Keratinocyte (primary cell): ENCODE results near the gene SMARCD1. TPM values are rescaled to one million over a fixed set of nuclear protein-coding genes. Genes with fewer than 3 reads are reported as not detected.

Source experiments
- DNase-seq: peaks from one replicate; pipeline ENCODE4 v3.0.0-alpha.2; 2011; ENCODE audit warnings: low read depth, missing footprints, low spot score
- FAIRE-seq: peaks from 2 replicates; lab custom pipeline; 2011; peaks lifted over from hg19 to GRCh38; lab: Jason Lieb, UNC
- H2AFZ ChIP-seq: 2 replicates; pipeline ENCODE4 v1.6.0; 2012; ENCODE audit warnings: low read length, control low read depth, inconsistent platforms; ENCODE audit not compliant: control insufficient read depth
- H3K27ac ChIP-seq: 2 replicates; pipeline ENCODE4 v1.5.1; 2011; ENCODE audit warnings: low read length; ENCODE audit not compliant: control insufficient read depth, insufficient read depth
- H3K27me3 ChIP-seq: 3 replicates; pipeline ENCODE4 v1.6.0; 2011; ENCODE audit warnings: low read length; ENCODE audit not compliant: control insufficient read depth, insufficient read depth; ENCODE audit errors: extremely low read depth
- H3K36me3 ChIP-seq, 2 experiments: 2 replicates in 1 of 2; 3 replicates in 1 of 2; pipeline ENCODE4 v1.5.1; 2011; ENCODE audit warnings: low read length in 2 of 2, mild to moderate bottlenecking in 1 of 2; ENCODE audit not compliant: control insufficient read depth in 2 of 2, insufficient read depth in 2 of 2; ENCODE audit errors: extremely low read depth in 1 of 2
- H3K4me1 ChIP-seq: 3 replicates; pipeline ENCODE4 v1.5.1; 2011; ENCODE audit warnings: low read length; ENCODE audit not compliant: control insufficient read depth, insufficient read depth; ENCODE audit errors: extremely low read depth
- H3K4me2 ChIP-seq: 3 replicates; pipeline ENCODE4 v1.6.0; 2011; ENCODE audit warnings: low read depth, low read length; ENCODE audit not compliant: control insufficient read depth, insufficient read depth; ENCODE audit errors: extremely low read depth
- H3K4me3 ChIP-seq, 3 experiments: fragments of 200-600 bp in 1 of 3; sonication (generic) in 1 of 3; 2 replicates in 2 of 3; 3 replicates in 1 of 3; pipeline ENCODE4 v1.5.1; 2011 to 2016; ENCODE audit warnings: low read length in 3 of 3, mild to moderate bottlenecking in 3 of 3, control low read depth in 2 of 3, inconsistent platforms in 1 of 3, low read depth in 1 of 3, mixed read lengths in 1 of 3, mixed run types in 1 of 3, moderate library complexity in 1 of 3; ENCODE audit not compliant: control insufficient read depth in 2 of 3, insufficient read depth in 2 of 3; ENCODE audit errors: extremely low read depth in 1 of 3
- H3K79me2 ChIP-seq: 2 replicates; pipeline ENCODE4 v1.6.0; 2012; ENCODE audit warnings: low read length; ENCODE audit not compliant: control insufficient read depth, insufficient read depth
- H3K9ac ChIP-seq: 3 replicates; pipeline ENCODE4 v1.6.0; 2011; ENCODE audit warnings: low read length; ENCODE audit not compliant: control insufficient read depth, insufficient read depth; ENCODE audit errors: extremely low read depth
- H3K9me1 ChIP-seq: 3 replicates; pipeline ENCODE4 v1.6.0; 2011; ENCODE audit warnings: low read length; ENCODE audit not compliant: control insufficient read depth, insufficient read depth; ENCODE audit errors: extremely low read depth
- H3K9me3 ChIP-seq: 2 replicates; pipeline ENCODE4 v1.5.1; 2012; ENCODE audit warnings: low read depth, low read length; ENCODE audit not compliant: control insufficient read depth
- H4K20me1 ChIP-seq: 3 replicates; pipeline ENCODE4 v1.6.0; 2011; ENCODE audit warnings: low read length; ENCODE audit not compliant: control insufficient read depth, insufficient read depth; ENCODE audit errors: extremely low read depth
- EZH2 ChIP-seq: IDR thresholded peaks from one replicate; pipeline ENCODE4 v1.6.1; 2012; ENCODE audit warnings: inconsistent platforms, mild to moderate bottlenecking, low read length, moderate library complexity
- dilution Hi-C: fragments of 300-500 bp; cut with MboI; formaldehyde crosslinking; loops from one replicate; pipeline ENCODE4 v1.7.0; 2020; ENCODE audit warnings: low sequenced_read_pairs; ENCODE audit not compliant: extremely low pct_ligation_motif_present
- polyA plus RNA-seq, 5 experiments: library from polyadenylated mRNA; depleted of rRNA in 3 of 5; stranded (reverse) in 3 of 5; stranded (forward) in 1 of 5; unstranded in 1 of 5; fragments of >200 nt; gene quantifications; 1 replicate in 1 of 5; 2 replicates in 3 of 5; 3 replicates in 1 of 5; pipeline versions ENCODE4 v1.2.1 to v1.2.3, GENCODE V29; 2011 to 2012; ENCODE audit warnings: missing spikeins in 2 of 5, low read depth in 1 of 5, low replicate concordance in 1 of 5
- TF ChIP-seq, protein P1 (sequence below), 3 experiments: IDR thresholded peaks in 1 of 3; conservative IDR thresholded peaks in 1 of 3; optimal IDR thresholded peaks in 1 of 3; 2 replicates in 2 of 3; 3 replicates in 1 of 3; pipeline versions ENCODE3 to v1.5.1; 2011; ENCODE audit warnings: low read length in 3 of 3, mild to moderate bottlenecking in 3 of 3, moderate library complexity in 2 of 3, control low read depth in 1 of 3, inconsistent platforms in 1 of 3; ENCODE audit not compliant: insufficient read depth in 2 of 3; ENCODE audit errors: extremely low read depth in 1 of 3

Gene SMARCD1
- polyA plus RNA-seq, 1 donor (not counting 4 experiments of a cell fraction or from before 2014, with no cell fraction given) = 56.6 TPM

DNA sequence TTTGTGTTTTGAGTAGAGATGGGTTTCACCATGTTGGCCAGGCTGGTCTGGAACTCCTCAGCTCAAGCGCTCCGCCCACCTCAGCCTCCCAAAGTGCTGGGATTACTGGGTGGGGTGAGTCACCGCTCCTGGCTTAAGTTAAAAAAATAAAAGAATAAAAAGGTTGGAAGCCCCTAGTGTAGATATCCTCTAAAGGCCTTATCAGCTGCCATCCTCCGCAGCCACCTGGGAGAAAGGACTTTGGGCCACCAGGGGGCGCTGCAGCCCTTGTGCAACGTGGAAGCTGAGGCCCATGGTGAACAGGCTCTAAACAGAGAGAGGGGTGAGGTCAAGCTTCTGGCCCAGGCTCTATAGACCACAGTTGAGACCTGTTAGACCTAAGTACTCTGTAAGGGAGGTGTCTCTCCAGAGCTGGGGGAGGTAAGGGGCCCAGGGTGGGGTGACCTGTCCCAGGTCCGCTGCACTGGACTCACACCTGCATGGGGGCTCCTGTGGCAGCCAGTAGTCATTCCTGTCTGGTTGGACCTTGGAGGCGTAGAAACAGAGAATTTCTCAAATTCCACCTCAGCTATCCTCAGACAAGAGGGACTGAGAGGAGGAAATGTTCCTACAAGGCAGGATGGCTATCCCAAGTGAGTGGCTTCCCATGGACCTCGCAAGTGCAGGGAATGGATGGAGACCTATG, 45.8 kb upstream of the SMARCD1 start:
- no peaks in the 10 kb centered on the region for H3K79me2 ChIP-seq
- peak; percentile 13 for FAIRE-seq
- H3K4me3 ChIP-seq = no peak overlapping the region
- H2AFZ ChIP-seq = peak overlapping the region; percentile 65
- H3K27me3 ChIP-seq = no peaks in the 10 kb centered on the region
- H3K9ac ChIP-seq = no peak overlapping the region
- TF ChIP-seq, protein P1, sequence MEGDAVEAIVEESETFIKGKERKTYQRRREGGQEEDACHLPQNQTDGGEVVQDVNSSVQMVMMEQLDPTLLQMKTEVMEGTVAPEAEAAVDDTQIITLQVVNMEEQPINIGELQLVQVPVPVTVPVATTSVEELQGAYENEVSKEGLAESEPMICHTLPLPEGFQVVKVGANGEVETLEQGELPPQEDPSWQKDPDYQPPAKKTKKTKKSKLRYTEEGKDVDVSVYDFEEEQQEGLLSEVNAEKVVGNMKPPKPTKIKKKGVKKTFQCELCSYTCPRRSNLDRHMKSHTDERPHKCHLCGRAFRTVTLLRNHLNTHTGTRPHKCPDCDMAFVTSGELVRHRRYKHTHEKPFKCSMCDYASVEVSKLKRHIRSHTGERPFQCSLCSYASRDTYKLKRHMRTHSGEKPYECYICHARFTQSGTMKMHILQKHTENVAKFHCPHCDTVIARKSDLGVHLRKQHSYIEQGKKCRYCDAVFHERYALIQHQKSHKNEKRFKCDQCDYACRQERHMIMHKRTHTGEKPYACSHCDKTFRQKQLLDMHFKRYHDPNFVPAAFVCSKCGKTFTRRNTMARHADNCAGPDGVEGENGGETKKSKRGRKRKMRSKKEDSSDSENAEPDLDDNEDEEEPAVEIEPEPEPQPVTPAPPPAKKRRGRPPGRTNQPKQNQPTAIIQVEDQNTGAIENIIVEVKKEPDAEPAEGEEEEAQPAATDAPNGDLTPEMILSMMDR (optimal IDR thresholded peaks at IDR 0.05 in 1 of 3, IDR thresholded peaks at IDR 0.05 in 1 of 3, conservative IDR thresholded peaks at IDR 0.05 in 1 of 3; ENCODE audit: extremely low read depth in 1 of 3, insufficient read depth in 2 of 3, low read length in 3 of 3) = peak; percentile 84 to 91 (median 87)
- TF ChIP-seq EZH2 = no peak
- dilution Hi-C loops = no loop called here
- H3K4me1 ChIP-seq = peaks cover 11% of the 10 kb centered on the region
- no peaks in the 10 kb centered on the region for H3K9me1 ChIP-seq
- no peaks in the 10 kb centered on the region for H3K9me3 ChIP-seq
- H3K36me3 ChIP-seq = no peaks in the 10 kb centered on the region
- H4K20me1 ChIP-seq = no peaks in the 10 kb centered on the region
- peak overlapping the region; percentile 37 for H3K4me2 ChIP-seq
- peak; percentile 73 for DNase-seq
- peak overlapping the region; percentile 8 for H3K27ac ChIP-seq

DNA sequence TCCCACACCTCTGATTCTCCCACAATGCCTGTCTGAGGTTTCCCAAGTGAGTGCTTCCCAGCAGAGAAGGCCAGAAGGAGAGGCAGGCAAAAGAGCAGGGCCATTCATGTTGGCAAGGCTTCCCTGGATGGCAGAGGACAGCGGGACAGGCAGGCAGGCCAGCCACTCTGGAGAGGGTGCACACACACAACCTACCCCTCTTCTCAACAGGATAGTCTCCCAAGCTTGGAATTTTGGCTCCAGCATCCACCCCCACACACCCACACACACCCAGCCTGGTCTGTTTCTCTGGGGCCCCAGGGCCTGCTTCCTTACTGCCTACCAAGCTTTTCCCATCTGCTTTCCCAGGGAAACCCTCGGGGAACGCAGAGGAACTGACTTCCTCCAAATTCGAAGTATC, 44.5 kb upstream of the SMARCD1 start:
- Histone ChIP-seq H3K4me2 (no peak overlapping the region), H2AFZ (no peak overlapping the region), H4K20me1 (no peaks in the 10 kb centered on the region), H3K9ac (no peak overlapping the region), H3K27ac (no peak overlapping the region), H3K9me3 (no peaks in the 10 kb centered on the region), H3K27me3 (no peaks in the 10 kb centered on the region), H3K4me1 (peaks cover 9% of the 10 kb centered on the region), H3K36me3 (no peaks in the 10 kb centered on the region), H3K79me2 (no peaks in the 10 kb centered on the region), H3K4me3 (no peak overlapping the region), H3K9me1 (no peaks in the 10 kb centered on the region)
- DNase-seq (no peak), FAIRE-seq (no peak)
- dilution Hi-C loops = no loop called here
- TF ChIP-seq, protein P1 (optimal IDR thresholded peaks at IDR 0.05 in 1 of 3, IDR thresholded peaks at IDR 0.05 in 1 of 3, conservative IDR thresholded peaks at IDR 0.05 in 1 of 3; ENCODE audit: extremely low read depth in 1 of 3, insufficient read depth in 2 of 3, low read length in 3 of 3) = no peak
